ENCODE data around the gene FOXP2. TPM values are rescaled to one million over a fixed set of nuclear protein-coding genes. Genes with fewer than 3 reads are reported as not detected.
"Not testable (repeated sequence)": the region's sequence is repeated elsewhere in the genome, so short reads cannot be mapped to it uniquely, and the experiment has no call there.

FOXP2 gene
- total and polyA plus RNA-seq, 2 of the 4 experiments (the other 2 are of a cell fraction): 0.89 to 1.1 TPM

DNA sequence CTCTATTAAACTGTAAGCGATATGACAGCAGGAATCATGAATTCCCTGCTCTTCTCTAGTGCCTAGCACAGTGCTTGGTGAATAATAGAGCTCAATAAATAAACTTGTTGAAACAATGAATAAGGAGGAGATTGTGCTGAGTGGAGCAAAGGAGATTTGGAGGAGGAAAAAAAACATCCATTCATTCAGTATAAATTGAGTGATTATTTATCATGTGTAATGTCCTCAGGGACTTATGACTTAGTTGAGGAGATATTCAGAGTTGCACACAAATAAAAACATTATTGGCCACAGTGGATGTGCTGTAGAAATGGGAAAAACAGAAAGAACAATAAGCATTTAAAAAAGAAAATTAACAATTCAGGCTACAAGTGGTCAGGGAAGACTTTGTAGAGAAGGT, 125.7 kb downstream of the FOXP2 start:
- TF ChIP-seq MAZ (IDR thresholded peaks at IDR 0.05; ENCODE audit: borderline replicate concordance, low read depth, low read length) (no peak), ELK1 (IDR thresholded peaks at IDR 0.05; ENCODE audit: borderline replicate concordance, low read depth, low read length) (no peak)

DNA sequence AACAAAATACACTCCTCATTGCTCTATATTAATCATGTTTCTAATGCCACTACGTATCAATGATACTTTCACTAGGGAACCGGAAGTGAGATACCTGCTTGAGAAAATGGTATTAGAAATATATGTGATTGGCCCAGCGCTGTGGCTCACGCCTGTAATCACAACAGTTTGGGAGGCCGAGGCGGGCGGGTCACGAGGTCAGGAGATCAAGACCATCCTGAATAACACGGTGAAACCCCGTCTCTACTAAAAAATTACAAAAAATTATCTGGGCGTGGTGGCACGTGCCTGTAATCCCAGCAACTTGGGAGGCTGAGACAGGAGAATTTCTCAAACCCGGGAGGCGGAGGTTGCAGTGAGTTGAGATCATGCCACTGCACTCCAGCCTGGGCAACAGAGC, 132.7 kb downstream of the FOXP2 start:
- dilution Hi-C loops (cut with HindIII; ENCODE audit: low sequenced_read_pairs, unreplicated experiment); in situ Hi-C loops (cut with MboI; ENCODE audit: low sequenced_read_pairs): not testable (repeated sequence)

More for the DNA sequence above, 125.7 kb downstream of the FOXP2 start:
- dilution Hi-C loops (cut with HindIII; ENCODE audit: low sequenced_read_pairs, unreplicated experiment) (no loop called here), in situ Hi-C loops (cut with MboI; ENCODE audit: low sequenced_read_pairs) (no loop called here), intact Hi-C loops (cut with micrococcal nuclease) (no loop called here)
- no peak overlapping the region for H3K14ac ChIP-seq (replicated peaks; ENCODE audit: low read depth, low read length)
- CTCF ChIA-PET: interaction anchor here (2.5 kb wide), 1 partner anchor 113 kb away, joined by 16 read pairs; no protein-coding TSS in a partner anchor
- no peaks in the 10 kb centered on the region for H3K4me1 ChIP-seq (ENCODE audit: control insufficient read depth, insufficient read depth, low read length)
- H3K23ac ChIP-seq (ENCODE audit: low read depth, low read length): no peak overlapping the region
- no peaks in the 10 kb centered on the region for H4K20me1 ChIP-seq (ENCODE audit: insufficient read depth, low read length)
- H3K27ac ChIP-seq (ENCODE audit: insufficient read depth, low read length): no peak overlapping the region
- no peak for ATAC-seq (ENCODE audit: low read depth)
- no peaks in the 10 kb centered on the region for H3K79me1 ChIP-seq (ENCODE audit: low read depth in 1 of 2, low read length in 2 of 2)
- no peak overlapping the region for H4K8ac ChIP-seq (ENCODE audit: low read depth in 2 of 2, low read length in 2 of 2)
- H3K4ac ChIP-seq (ENCODE audit: low read depth, low read length): no peak overlapping the region
- H3K18ac ChIP-seq (ENCODE audit: low read depth, low read length): no peak overlapping the region
- H4K91ac ChIP-seq (ENCODE audit: insufficient read depth, low read depth, low read length): no peak overlapping the region
- H2BK15ac ChIP-seq (ENCODE audit: low read depth, low read length): no peak overlapping the region
- no peak overlapping the region for H3K56ac ChIP-seq (ENCODE audit: extremely low read depth, insufficient read depth, low read length)
- H2AK9ac ChIP-seq (replicated peaks; ENCODE audit: low read depth, low read length, poor library complexity): no peak overlapping the region
- no TSS peak for BruUV-seq (replicated peaks)
- POLR2A ChIA-PET (ENCODE audit: unreplicated experiment): no interaction called here
- H3K27me3 ChIP-seq (ENCODE audit: control insufficient read depth, insufficient read depth, low read length): no peaks in the 10 kb centered on the region
- no peaks in the 10 kb centered on the region for H3K9me3 ChIP-seq (ENCODE audit: control insufficient read depth, insufficient read depth, low read length)
- H2BK20ac ChIP-seq (ENCODE audit: low read depth, low read length): no peak overlapping the region
- no peak overlapping the region for H4K5ac ChIP-seq (ENCODE audit: low read depth, low read length)
- H3K9me1 ChIP-seq (ENCODE audit: insufficient read depth, low read length): no peaks in the 10 kb centered on the region
- H3K4me3 ChIP-seq (ENCODE audit: insufficient read depth, low read depth, low read length): no peak overlapping the region
- H2AFZ ChIP-seq (replicated peaks; ENCODE audit: low read length, poor library complexity): no peak overlapping the region
- no CpG with 5 or more reads among the region's 1 CpG for WGBS, 2 experiments (ENCODE audit: extremely low coverage in 2 of 2, insufficient read length in 1 of 2)
- no peak overlapping the region for H3K9ac ChIP-seq (ENCODE audit: low read depth, low read length)
- no peak overlapping the region for H2AK5ac ChIP-seq (ENCODE audit: low read depth, low read length)
- no peak for DNase-seq
- H3K4me2 ChIP-seq (ENCODE audit: low read depth, low read length): no peak overlapping the region
- H2BK120ac ChIP-seq (ENCODE audit: low read depth, low read length): no peak overlapping the region
- no peak overlapping the region for H2BK5ac ChIP-seq (ENCODE audit: low read depth, low read length, poor library complexity, severe bottlenecking)
- no peaks in the 10 kb centered on the region for H3K36me3 ChIP-seq (ENCODE audit: control insufficient read depth, insufficient read depth, low read length)

More for the DNA sequence above, 132.7 kb downstream of the FOXP2 start:
- H3K36me3 ChIP-seq (ENCODE audit: control insufficient read depth, insufficient read depth, low read length); H2AK9ac ChIP-seq (replicated peaks; ENCODE audit: low read depth, low read length, poor library complexity); H4K8ac ChIP-seq (ENCODE audit: low read depth in 2 of 2, low read length in 2 of 2); H4K20me1 ChIP-seq (ENCODE audit: insufficient read depth, low read length); H3K27me3 ChIP-seq (ENCODE audit: control insufficient read depth, insufficient read depth, low read length); H4K91ac ChIP-seq (ENCODE audit: insufficient read depth, low read depth, low read length); H2AFZ ChIP-seq (replicated peaks; ENCODE audit: low read length, poor library complexity); DNase-seq; H2BK5ac ChIP-seq (ENCODE audit: low read depth, low read length, poor library complexity, severe bottlenecking); H2AK5ac ChIP-seq (ENCODE audit: low read depth, low read length); H3K18ac ChIP-seq (ENCODE audit: low read depth, low read length); POLR2A ChIA-PET (ENCODE audit: unreplicated experiment); H3K9me3 ChIP-seq (ENCODE audit: control insufficient read depth, insufficient read depth, low read length); H2BK20ac ChIP-seq (ENCODE audit: low read depth, low read length); H3K9me1 ChIP-seq (ENCODE audit: insufficient read depth, low read length); H3K23ac ChIP-seq (ENCODE audit: low read depth, low read length); H4K5ac ChIP-seq (ENCODE audit: low read depth, low read length); H3K27ac ChIP-seq (ENCODE audit: insufficient read depth, low read length); BruUV-seq (replicated peaks); H2BK120ac ChIP-seq (ENCODE audit: low read depth, low read length); H3K9ac ChIP-seq (ENCODE audit: low read depth, low read length); H3K4ac ChIP-seq (ENCODE audit: low read depth, low read length); H3K4me3 ChIP-seq (ENCODE audit: insufficient read depth, low read depth, low read length); H3K4me1 ChIP-seq (ENCODE audit: control insufficient read depth, insufficient read depth, low read length); H2BK15ac ChIP-seq (ENCODE audit: low read depth, low read length); H3K79me1 ChIP-seq (ENCODE audit: low read depth in 1 of 2, low read length in 2 of 2); H3K14ac ChIP-seq (replicated peaks; ENCODE audit: low read depth, low read length); H3K4me2 ChIP-seq (ENCODE audit: low read depth, low read length); H3K56ac ChIP-seq (ENCODE audit: extremely low read depth, insufficient read depth, low read length); intact Hi-C loops (cut with micrococcal nuclease); ATAC-seq (ENCODE audit: low read depth): not testable (repeated sequence)
- CTCF ChIA-PET: interaction anchor here (1.2 kb wide), 1 partner anchor 8 kb away, joined by 4 read pairs; no protein-coding TSS in a partner anchor
- no CpG with 5 or more reads among the region's 14 CpGs for WGBS, 2 experiments (ENCODE audit: extremely low coverage in 2 of 2, insufficient read length in 1 of 2)

Measured in IMR-90 (cell line).